GM15510 (cell line): ENCODE measurements around the gene ZNHIT6.

Experiments
- POLR2A ChIP-seq: IDR thresholded peaks from 3 replicates; pipeline ENCODE4 v1.6.1; 2011; ENCODE audit warnings: borderline replicate concordance; ENCODE audit not compliant: insufficient read length; ENCODE audit errors: extremely low read depth

Gene ZNHIT6

GRCh38 chr1:85683292-85684025, 24.8 kb downstream of the ZNHIT6 start:
- no peak for TF ChIP-seq POLR2A

GRCh38 chr1:85681087-85681486, 27.1 kb downstream of the ZNHIT6 start:
- TF ChIP-seq POLR2A = no peak

GRCh38 chr1:85678193-85678592, 30.0 kb downstream of the ZNHIT6 start:
- TF ChIP-seq POLR2A = no peak

GRCh38 chr1:85677656-85678055, 30.6 kb downstream of the ZNHIT6 start:
- no peak for TF ChIP-seq POLR2A

GRCh38 chr1:85672031-85672660, 36.1 kb downstream of the ZNHIT6 start:
- TF ChIP-seq POLR2A = no peak

GRCh38 chr1:85665932-85666331, 42.3 kb downstream of the ZNHIT6 start:
- no peak for TF ChIP-seq POLR2A

- TF ChIP-seq POLR2A = no peak
These were observed 44.9 kb downstream of the ZNHIT6 start for GRCh38 chr1:85663382-85663781.

GRCh38 chr1:85661767-85662166, 46.5 kb downstream of the ZNHIT6 start:
- TF ChIP-seq POLR2A = no peak

- TF ChIP-seq POLR2A = no peak
These were observed 47.7 kb downstream of the ZNHIT6 start for GRCh38 chr1:85660541-85660940.

- no peak for TF ChIP-seq POLR2A
These were observed 49.1 kb downstream of the ZNHIT6 start for GRCh38 chr1:85659174-85659573.

- no peak for TF ChIP-seq POLR2A
These were observed 51.3 kb downstream of the ZNHIT6 start for GRCh38 chr1:85656948-85657347.

GRCh38 chr1:85656256-85656655, 52.0 kb downstream of the ZNHIT6 start:
- TF ChIP-seq POLR2A = no peak

GRCh38 chr1:85655315-85655714, 52.9 kb downstream of the ZNHIT6 start:
- TF ChIP-seq POLR2A = no peak

GRCh38 chr1:85654066-85654782, 54.0 kb downstream of the ZNHIT6 start:
- no peak for TF ChIP-seq POLR2A

GRCh38 chr1:85652327-85652726, 55.9 kb downstream of the ZNHIT6 start:
- no peak for TF ChIP-seq POLR2A

GRCh38 chr1:85650645-85651044, 57.6 kb downstream of the ZNHIT6 start:
- TF ChIP-seq POLR2A = no peak

- TF ChIP-seq POLR2A = no peak
These were observed 58.6 kb downstream of the ZNHIT6 start for GRCh38 chr1:85649591-85649990.

- TF ChIP-seq POLR2A = no peak
These were observed 69.8 kb downstream of the ZNHIT6 start for GRCh38 chr1:85638412-85638811.
